ENCODE results near the gene NISCH. TPM values are rescaled to one million over a fixed set of nuclear protein-coding genes. Genes with fewer than 3 reads are reported as not detected.

Gene NISCH
- total RNA-seq, 1 experiment from 2014 or later = 72.8 TPM

DNA sequence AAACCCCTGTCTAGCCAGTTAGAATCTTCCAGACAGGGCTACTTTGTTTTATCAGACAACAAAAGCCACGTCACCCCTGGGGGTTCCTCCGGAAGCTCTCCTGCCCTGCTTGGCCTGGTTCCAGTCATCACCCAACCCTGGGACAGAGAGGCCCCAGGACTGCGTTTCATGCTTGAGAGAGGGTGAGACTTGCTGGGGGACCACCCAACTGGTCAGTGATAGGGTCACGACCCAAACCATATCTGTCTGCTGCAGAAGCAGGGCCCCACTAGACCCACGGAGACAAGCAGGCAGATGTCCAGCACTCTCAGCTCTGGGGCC lies 77.1 kb downstream of the NISCH start:
- Histone ChIP-seq H3K9ac (ENCODE audit: low read length) (peak overlapping the region; percentile 91), H3K27me3 (ENCODE audit: insufficient read depth, low read length) (no peaks in the 10 kb centered on the region), H3K4me2 (ENCODE audit: low read length) (peak overlapping the region; percentile 92), H4K20me1 (ENCODE audit: insufficient read depth) (no peaks in the 10 kb centered on the region), H3K79me2 (ENCODE audit: insufficient read depth, low read length) (peaks cover 39% of the 10 kb centered on the region), H3K4me3 (replicated peaks in 1 of 2; ENCODE audit: low read depth in 1 of 2, low read length in 2 of 2) (peak overlapping the region; percentile 72 to 79), H3K9me3 (ENCODE audit: control insufficient read depth in 1 of 2, insufficient read depth in 1 of 2, low read depth in 1 of 2, low read length in 2 of 2) (no peaks in the 10 kb centered on the region), H3K27ac (ENCODE audit: low read depth, low read length) (peak overlapping the region; percentile 91), H2AFZ (ENCODE audit: low read depth, low read length, poor library complexity, severe bottlenecking) (no peak overlapping the region), H3K4me1 (ENCODE audit: control insufficient read depth in 1 of 2, insufficient read depth in 2 of 2, low read length in 2 of 2) (peaks cover 11 to 37% of the 10 kb centered on the region in 2 experiments; a peak in 3 of 4 replicates), H3K36me3 (ENCODE audit: control insufficient read depth in 1 of 2, insufficient read depth in 2 of 2, low read length in 2 of 2) (peaks cover 5 to 7% of the 10 kb centered on the region in 2 experiments; a peak in 3 of 4 replicates), H3K9me2 (ENCODE audit: insufficient read depth) (no peaks in the 10 kb centered on the region)
- ChIA-PET RAD21 (ENCODE audit: low non-redundant PET in 1 of 2, low total read pairs in 2 of 2, uncharacterized antibody in 2 of 2, unreplicated experiment in 2 of 2) (no interaction called here), CTCF (no interaction called here), POLR2A (no interaction called here)
- no TSS peak for BruUV-seq (replicated peaks)
- DNase-seq (ENCODE audit: low read depth, low spot score) = no peak
- no peak for TF ChIP-seq EZH2phosphoT487 (IDR thresholded peaks at IDR 0.05; ENCODE audit: borderline replicate concordance)
- no peak for TF ChIP-seq SP1 (IDR thresholded peaks at IDR 0.05; ENCODE audit: low read depth)
- TF ChIP-seq POLR2A (IDR thresholded peaks at IDR 0.05; ENCODE audit: borderline replicate concordance, extremely low read depth, insufficient read depth, insufficient read length) = no peak
- no peak for TF ChIP-seq YY1 (IDR thresholded peaks at IDR 0.05; ENCODE audit: extremely low read depth, insufficient replicate concordance, low read depth, low read length)
- no peak for TF ChIP-seq CEBPB (IDR thresholded peaks at IDR 0.05; ENCODE audit: low read depth)
- TF ChIP-seq, protein P1, sequence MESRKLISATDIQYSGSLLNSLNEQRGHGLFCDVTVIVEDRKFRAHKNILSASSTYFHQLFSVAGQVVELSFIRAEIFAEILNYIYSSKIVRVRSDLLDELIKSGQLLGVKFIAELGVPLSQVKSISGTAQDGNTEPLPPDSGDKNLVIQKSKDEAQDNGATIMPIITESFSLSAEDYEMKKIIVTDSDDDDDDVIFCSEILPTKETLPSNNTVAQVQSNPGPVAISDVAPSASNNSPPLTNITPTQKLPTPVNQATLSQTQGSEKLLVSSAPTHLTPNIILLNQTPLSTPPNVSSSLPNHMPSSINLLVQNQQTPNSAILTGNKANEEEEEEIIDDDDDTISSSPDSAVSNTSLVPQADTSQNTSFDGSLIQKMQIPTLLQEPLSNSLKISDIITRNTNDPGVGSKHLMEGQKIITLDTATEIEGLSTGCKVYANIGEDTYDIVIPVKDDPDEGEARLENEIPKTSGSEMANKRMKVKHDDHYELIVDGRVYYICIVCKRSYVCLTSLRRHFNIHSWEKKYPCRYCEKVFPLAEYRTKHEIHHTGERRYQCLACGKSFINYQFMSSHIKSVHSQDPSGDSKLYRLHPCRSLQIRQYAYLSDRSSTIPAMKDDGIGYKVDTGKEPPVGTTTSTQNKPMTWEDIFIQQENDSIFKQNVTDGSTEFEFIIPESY (IDR thresholded peaks at IDR 0.05; ENCODE audit: extremely low read depth, insufficient replicate concordance, low read length) = no peak
- no peak for TF ChIP-seq FOSL1 (IDR thresholded peaks at IDR 0.05; ENCODE audit: low read depth)
- no peak for TF ChIP-seq SIN3A (IDR thresholded peaks at IDR 0.05; ENCODE audit: low read depth)
- no peak for TF ChIP-seq SRF (IDR thresholded peaks at IDR 0.05; ENCODE audit: low read depth)
- TF ChIP-seq ZNF274 (IDR thresholded peaks at IDR 0.05; ENCODE audit: low read depth, low read length) = no peak
- TF ChIP-seq, protein P2, sequence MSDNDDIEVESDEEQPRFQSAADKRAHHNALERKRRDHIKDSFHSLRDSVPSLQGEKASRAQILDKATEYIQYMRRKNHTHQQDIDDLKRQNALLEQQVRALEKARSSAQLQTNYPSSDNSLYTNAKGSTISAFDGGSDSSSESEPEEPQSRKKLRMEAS (IDR thresholded peaks at IDR 0.05) = no peak
- TF ChIP-seq CBX3 (IDR thresholded peaks at IDR 0.05; ENCODE audit: low read depth) = no peak
- TF ChIP-seq EZH2 (IDR thresholded peaks at IDR 0.05) = no peak
- TF ChIP-seq JUND (IDR thresholded peaks at IDR 0.05) = no peak
- no peak for TF ChIP-seq RAD21 (IDR thresholded peaks at IDR 0.05; ENCODE audit: low read depth)
- TF ChIP-seq ZFX (IDR thresholded peaks at IDR 0.05) = no peak
- no peak for TF ChIP-seq TCF7L2 (IDR thresholded peaks at IDR 0.05; ENCODE audit: borderline replicate concordance, extremely low read depth, insufficient read depth, insufficient read length)
- TF ChIP-seq, protein P3, sequence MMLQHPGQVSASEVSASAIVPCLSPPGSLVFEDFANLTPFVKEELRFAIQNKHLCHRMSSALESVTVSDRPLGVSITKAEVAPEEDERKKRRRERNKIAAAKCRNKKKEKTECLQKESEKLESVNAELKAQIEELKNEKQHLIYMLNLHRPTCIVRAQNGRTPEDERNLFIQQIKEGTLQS (IDR thresholded peaks at IDR 0.05) = no peak
- intact Hi-C loops (cut with micrococcal nuclease) = no loop called here
- ATAC-seq = no peak

All from HCT116 (cell line).